Right lobe of liver (tissue), 4 donors: Measurements from ENCODE around the gene ZBTB7C.

Source experiments
- CTCF ChIP-seq, 4 donors: fragments of 200-600 bp in 3 of 4; fragments of 450-650 bp in 1 of 4; IDR thresholded peaks; one replicate each; pipeline versions ENCODE4 v1.5.1 to v1.8.0; 2016 to 2022; ENCODE audit warnings: antibody characterized with exemption in 4 of 4, mild to moderate bottlenecking in 2 of 4
- POLR2A ChIP-seq: fragments of 450-650 bp; IDR thresholded peaks from one replicate; pipeline ENCODE4 v1.6.1; 2017; ENCODE audit warnings: antibody characterized with exemption, mild to moderate bottlenecking
- donor health status: DM: no; HTN: no; CAD: no.
- donor health status: DM: no; HTN: no; CAD: no.
- donor health status: DM: no; HTN: yes; CAD: no.

GRCh38 chr18:48376934-48377333 lies 32.2 kb downstream of the ZBTB7C start:
- no peak for TF ChIP-seq CTCF (IDR thresholded peaks at IDR 0.05)
- TF ChIP-seq POLR2A: no peak
